HepG2 (cell line): ENCODE results near the gene ADGRG4. TPM values are rescaled to one million over a fixed set of nuclear protein-coding genes. Genes with fewer than 3 reads are reported as not detected.

Source experiments
- ATAC-seq: fragments of 200-7000 bp; cut with Tn5 transposase; 3 replicates; pipeline ENCODE4 v1.9.1; 2020; ENCODE audit warnings: mild to moderate bottlenecking, moderate library complexity
- BruUV-seq: library from RNA; stranded (reverse); fragments of 400-500 nt; replicated peaks from 2 replicates; lab custom pipeline; 2021; lab: Mats Ljungman, UMichigan
- CTCF ChIA-PET: fragments of 300-600 bp; formaldehyde crosslinking; extraction: SDS; loops from one replicate; lab custom pipeline; 2021; ENCODE audit warnings: low total read pairs, inconsistent platforms, low intra/inter-chr PET ratio; lab: Yijun Ruan, JAX
- POLR2A ChIA-PET: fragments of 350-600 bp; sonication (Branson Sonifier 250); formaldehyde crosslinking; loops from one replicate; lab custom pipeline; 2020; ENCODE audit warnings: antibody characterized with exemption, inconsistent platforms; lab: Yijun Ruan, JAX
- DNase-seq: peaks from one replicate; pipeline ENCODE4 v3.0.0-alpha.2; 2015; ENCODE audit warnings: low spot score
- FAIRE-seq: peaks from 3 replicates; lab custom pipeline; 2011; peaks lifted over from hg19 to GRCh38; lab: Jason Lieb, UNC
- H2AFZ ChIP-seq: one replicate; pipeline ENCODE4 v1.6.1; 2011; ENCODE audit warnings: low read length, inconsistent platforms
- H3K27ac ChIP-seq: fragments of 300-600 bp; 3 replicates; pipeline ENCODE4 v1.8.0; 2011; ENCODE audit warnings: mixed run types, mild to moderate bottlenecking, mixed read lengths, low read length, inconsistent platforms; ENCODE audit not compliant: insufficient read depth; ENCODE audit errors: extremely low read length
- H3K27me3 ChIP-seq, 2 experiments: fragments of 200-600 bp in 1 of 2; 2 replicates in 1 of 2; 3 replicates in 1 of 2; pipeline versions ENCODE4 v1.6.0 to v1.8.0; 2011; ENCODE audit warnings: low read length in 2 of 2, mild to moderate bottlenecking in 2 of 2, moderate library complexity in 2 of 2, inconsistent platforms in 1 of 2; ENCODE audit not compliant: insufficient read depth in 2 of 2, control insufficient read depth in 1 of 2
- H3K36me3 ChIP-seq, 2 experiments: fragments of 200-600 bp in 1 of 2; replicated peaks in 1 of 2; 2 replicates in 1 of 2; 3 replicates in 1 of 2; pipeline versions ENCODE4 v1.5.1 to v1.8.0; 2011; ENCODE audit warnings: low read length in 2 of 2, inconsistent platforms in 1 of 2; ENCODE audit not compliant: insufficient read depth in 2 of 2, control insufficient read depth in 1 of 2
- H3K4me1 ChIP-seq: 2 replicates; pipeline ENCODE4 v1.5.1; 2012; ENCODE audit warnings: low read length, inconsistent platforms; ENCODE audit not compliant: insufficient read depth
- H3K4me2 ChIP-seq: 2 replicates; pipeline ENCODE4 v1.6.0; 2011; ENCODE audit warnings: low read depth, low read length, inconsistent platforms
- H3K4me3 ChIP-seq, 3 experiments: fragments of 200-600 bp in 1 of 3; sonication (generic), shearing (Covaris generic) in 1 of 3; replicated peaks in 1 of 3; 2 replicates each; pipeline ENCODE4 v1.5.1; 2011 to 2016; ENCODE audit warnings: low read length in 3 of 3, inconsistent platforms in 2 of 3, low read depth in 2 of 3, mild to moderate bottlenecking in 2 of 3, control low read depth in 1 of 3, mixed read lengths in 1 of 3; ENCODE audit not compliant: insufficient read depth in 1 of 3
- H3K79me2 ChIP-seq: one replicate; pipeline ENCODE4 v1.6.1; 2011; ENCODE audit warnings: low read length, inconsistent platforms; ENCODE audit not compliant: insufficient read depth
- H3K9ac ChIP-seq: 2 replicates; pipeline ENCODE4 v1.6.0; 2011; ENCODE audit warnings: mild to moderate bottlenecking, low read depth, low read length, inconsistent platforms; ENCODE audit not compliant: insufficient read depth
- H3K9me3 ChIP-seq: 2 replicates; pipeline ENCODE4 v1.5.1; 2012; ENCODE audit warnings: mild to moderate bottlenecking, low read length
- H4K20me1 ChIP-seq: 2 replicates; pipeline ENCODE4 v1.6.0; 2011; ENCODE audit warnings: inconsistent platforms, mild to moderate bottlenecking, low read length, moderate library complexity; ENCODE audit not compliant: insufficient read depth
- DNMT3B ChIP-seq: conservative IDR thresholded peaks from 2 replicates; pipeline ENCODE4 v1.6.1; 2016; ENCODE audit warnings: missing biosample characterization, control low read depth
- FOXK2 ChIP-seq: fragments of 450-650 bp; IDR thresholded peaks from 2 replicates; pipeline ENCODE4 v1.6.1; 2016
- HNRNPL ChIP-seq: fragments of 200-400 bp; formaldehyde crosslinking; IDR thresholded peaks from 2 replicates; pipeline ENCODE4 v1.6.1; 2017; ENCODE audit warnings: mild to moderate bottlenecking, low read depth, low read length
- IKZF5 ChIP-seq: IDR thresholded peaks from 2 replicates; pipeline ENCODE4 v1.6.1; 2018; ENCODE audit warnings: missing genetic modification reagents, mild to moderate bottlenecking, missing compliant biosample characterization
- JUN ChIP-seq: sonication (generic); formaldehyde crosslinking; IDR thresholded peaks from 2 replicates; pipeline ENCODE4 v1.4.0; 2020; ENCODE audit warnings: mild to moderate bottlenecking, missing genetic modification reagents
- PAWR ChIP-seq: sonication (generic); formaldehyde crosslinking; IDR thresholded peaks from 2 replicates; pipeline ENCODE4 v1.4.0; 2020; ENCODE audit warnings: missing genetic modification reagents, mild to moderate bottlenecking, borderline replicate concordance
- SIN3B ChIP-seq: fragments of 150-350 bp; IDR thresholded peaks from 2 replicates; pipeline ENCODE4 v1.6.1; 2014; ENCODE audit warnings: low read length
- STAG1 ChIP-seq: sonication (generic); formaldehyde crosslinking; IDR thresholded peaks from 2 replicates; pipeline ENCODE4 v1.4.0; 2020; ENCODE audit warnings: missing genetic modification reagents
- TFAP4 ChIP-seq: sonication (generic); IDR thresholded peaks from 2 replicates; pipeline ENCODE4 v1.6.1; 2016; ENCODE audit warnings: low read depth, borderline replicate concordance
- ZKSCAN5 ChIP-seq: sonication (generic); formaldehyde crosslinking; IDR thresholded peaks from 2 replicates; pipeline ENCODE4 v1.5.1; 2020; ENCODE audit warnings: mild to moderate bottlenecking, missing genetic modification reagents
- ZNF44 ChIP-seq: sonication (generic); formaldehyde crosslinking; IDR thresholded peaks from 2 replicates; pipeline ENCODE4 v1.5.1; 2020; ENCODE audit warnings: mild to moderate bottlenecking, missing genetic modification reagents
- ZNF850 ChIP-seq: sonication (generic); formaldehyde crosslinking; conservative IDR thresholded peaks from 2 replicates; pipeline ENCODE4 v1.9.0; 2021; ENCODE audit warnings: mild to moderate bottlenecking, missing genetic modification reagents
- WGBS: methylation state at CpG from one replicate; pipeline ENCODE4 v1.1.6; 2017; ENCODE audit warnings: low lambda C conversion rate; 5-methylcytosine and 5-hydroxymethylcytosine counted together
- in situ Hi-C: cut with HindIII; loops from 2 replicates; pipeline ENCODE4 v1.10.0; 2017; ENCODE audit warnings: low pct_unique_long_range_greater_than_20kb; ENCODE audit not compliant: extremely low pct_ligation_motif_present
- intact Hi-C: fragments of 100-400 bp; cut with micrococcal nuclease; formaldehyde crosslinking; loops from one replicate; pipeline ENCODE4 v1.10.0; 2022; ENCODE audit not compliant: unreplicated experiment
- polyA plus RNA-seq, 8 experiments: library from polyadenylated mRNA; depleted of rRNA in 3 of 8; stranded (reverse) in 7 of 8; unstranded in 1 of 8; fragments of >200 nt; fragmentation: Illumina TruSeq in 4 of 8; extraction: Trizol in 4 of 8; gene quantifications; 2 replicates each; pipeline versions ENCODE4 v1.2.1 to v1.2.3, GENCODE V29; 2011 to 2016; ENCODE audit warnings: low read depth in 4 of 8, missing spikeins in 1 of 8, mixed read lengths in 1 of 8; ENCODE audit not compliant: insufficient read depth in 1 of 8
- total RNA-seq, 5 experiments: library from RNA; depleted of rRNA; stranded (reverse); fragments of >200 nt; fragmentation: Illumina TruSeq; extraction: Trizol; gene quantifications; 2 replicates each; pipeline ENCODE4 v1.2.3, GENCODE V29; 2016; ENCODE audit warnings: low read depth in 1 of 5

The ADGRG4 gene
- total and polyA plus RNA-seq, 2 of the 13 experiments (the other 11 are each of a cell fraction or from before 2014, with no cell fraction given) = not detected

GRCh38 chrX:136307471-136307870, 6.7 kb downstream of the ADGRG4 start (continued):
- no peak for TF ChIP-seq IKZF5 (CRISPR knock-in tag)
- no peak for TF ChIP-seq FOXK2
- no peak for TF ChIP-seq ZKSCAN5 (CRISPR knock-in tag)
- TF ChIP-seq DNMT3B = no peak
- TF ChIP-seq ZNF44 (CRISPR knock-in tag) = no peak
- no peak for TF ChIP-seq ZNF850

- H3K9ac ChIP-seq = no peak overlapping the region
- H3K4me3 ChIP-seq = no peak overlapping the region
- WGBS = 0% methylated on average over 2 of the region's 2 CpGs
- no peak overlapping the region for H3K4me2 ChIP-seq
- no peaks in the 10 kb centered on the region for H3K27me3 ChIP-seq
- H2AFZ ChIP-seq = no peak overlapping the region
- no peaks in the 10 kb centered on the region for H3K9me3 ChIP-seq
- CTCF ChIA-PET = no interaction called here
- no peak for DNase-seq
- no peak overlapping the region for H3K27ac ChIP-seq
- H3K79me2 ChIP-seq = no peaks in the 10 kb centered on the region
- ATAC-seq = no peak
- in situ Hi-C loops (no loop called here), intact Hi-C loops (no loop called here)
- no peak for FAIRE-seq
- H4K20me1 ChIP-seq = no peaks in the 10 kb centered on the region
- BruUV-seq = no TSS peak
- TF ChIP-seq SIN3B (no peak), PAWR (CRISPR knock-in tag) (no peak), HNRNPL (no peak), TFAP4 (no peak), JUN (no peak), STAG1 (CRISPR knock-in tag) (no peak)
- no peaks in the 10 kb centered on the region for H3K36me3 ChIP-seq
- no peaks in the 10 kb centered on the region for H3K4me1 ChIP-seq
- POLR2A ChIA-PET = no interaction called here
Observed at GRCh38 chrX:136310411-136310810, 9.6 kb downstream of the ADGRG4 start.
